ENCODE results near the gene ZNF486.
A peak's percentile ranks its signal among the peaks of the same experiment; 100 is the strongest.
"Not testable (repeated sequence)": the region's sequence is repeated elsewhere in the genome, so short reads cannot be mapped to it uniquely, and the experiment has no call there.

ZNF486 gene

GRCh38 chr19:20167020-20167644 is at the start of gene ZNF486:
Gene ZNF486, plus strand, starts transcription at chr19:20167214. Its CDS starts 117 bp downstream, at chr19:20167331.
- DNase-seq (ENCODE audit: low spot score), result peak; percentile 93

- not testable (repeated sequence) for DNase-seq (ENCODE audit: low spot score)
Observed at GRCh38 chr19:20118064-20118839, 48.8 kb upstream of the ZNF486 start.

GRCh38 chr19:20124879-20125278 is 42.1 kb upstream of the ZNF486 start:
- no peak for DNase-seq (ENCODE audit: low spot score)

DNA sequence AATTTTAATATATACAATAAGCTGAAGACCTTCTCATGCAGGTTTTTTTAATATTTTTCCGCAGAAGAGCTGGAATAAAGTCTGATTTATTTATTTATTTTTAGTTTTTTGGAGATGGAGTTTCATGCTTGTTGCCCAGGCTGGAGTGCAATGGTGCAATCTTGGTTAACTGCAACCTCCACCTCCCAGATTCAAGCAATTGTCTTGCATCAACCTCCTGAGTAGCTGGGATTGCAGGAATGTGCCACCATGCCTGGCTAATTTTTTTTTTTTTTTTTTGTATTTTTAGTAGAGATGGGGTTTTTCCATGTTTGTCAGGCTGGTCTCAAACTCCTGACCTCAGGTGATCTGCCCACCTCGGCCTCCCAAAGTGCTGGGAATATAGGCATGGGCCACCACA is 34.1 kb upstream of the ZNF486 start:
- DNase-seq (ENCODE audit: low spot score), result not testable (repeated sequence)

GRCh38 chr19:20137714-20138113 is 29.3 kb upstream of the ZNF486 start:
- DNase-seq (ENCODE audit: low spot score), result not testable (repeated sequence)

DNA sequence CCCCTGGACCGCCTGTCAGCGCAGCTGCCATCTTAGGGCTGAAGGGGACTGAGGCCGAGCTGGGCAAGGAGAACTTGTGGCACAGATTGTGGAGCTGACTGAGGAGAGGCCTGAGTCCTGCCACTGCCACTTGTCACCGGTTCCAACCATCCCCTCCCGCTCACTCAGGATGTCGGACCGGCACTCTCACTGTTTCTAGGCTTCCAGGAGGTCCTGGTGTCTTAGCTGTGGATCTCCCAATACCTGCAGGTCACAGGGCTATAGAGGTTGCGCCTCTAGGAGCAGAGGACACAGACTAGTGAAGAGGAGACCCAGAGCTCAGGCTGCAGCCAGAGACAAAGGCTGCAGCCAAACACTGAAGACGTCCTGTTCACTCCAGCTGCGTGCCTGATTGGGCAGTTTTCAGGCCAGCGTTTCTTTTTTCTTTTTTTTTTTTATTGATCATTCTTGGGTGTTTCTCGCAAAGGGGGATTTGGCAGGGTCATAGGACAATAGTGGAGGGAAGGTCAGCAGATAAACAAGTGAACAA is 15.3 kb upstream of the ZNF486 start:
- DNase-seq (ENCODE audit: low spot score), result no peak

GRCh38 chr19:20152506-20152905 is 14.5 kb upstream of the ZNF486 start:
- not testable (repeated sequence) for DNase-seq (ENCODE audit: low spot score)

GRCh38 chr19:20153281-20153680 is 13.7 kb upstream of the ZNF486 start:
- DNase-seq (ENCODE audit: low spot score), result no peak

- DNase-seq (ENCODE audit: low spot score), result no peak
Observed at GRCh38 chr19:20154636-20155035, 12.4 kb upstream of the ZNF486 start.

DNA sequence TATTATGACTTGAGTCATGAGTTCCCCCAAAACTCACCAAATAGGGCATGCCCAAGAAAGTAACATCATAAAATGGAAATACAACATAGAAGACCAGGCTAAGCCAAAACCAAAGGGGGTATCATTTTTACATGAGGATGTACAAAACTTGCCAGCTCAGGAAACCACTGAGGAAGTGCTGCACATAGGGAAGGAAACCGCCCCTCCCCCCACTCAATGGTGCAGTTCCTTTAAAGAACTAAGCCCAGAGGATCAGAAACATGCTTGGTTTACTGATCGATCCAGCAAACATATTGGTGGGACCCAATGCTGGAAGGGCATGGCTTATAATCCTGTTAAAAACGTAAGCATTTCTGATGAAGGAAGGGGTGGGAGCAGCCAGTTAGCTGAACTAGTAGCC is 4.2 kb upstream of the ZNF486 start:
- DNase-seq (ENCODE audit: low spot score), result no peak

GRCh38 chr19:20164456-20164855 is 2.6 kb upstream of the ZNF486 start:
- DNase-seq (ENCODE audit: low spot score), result no peak

DNA sequence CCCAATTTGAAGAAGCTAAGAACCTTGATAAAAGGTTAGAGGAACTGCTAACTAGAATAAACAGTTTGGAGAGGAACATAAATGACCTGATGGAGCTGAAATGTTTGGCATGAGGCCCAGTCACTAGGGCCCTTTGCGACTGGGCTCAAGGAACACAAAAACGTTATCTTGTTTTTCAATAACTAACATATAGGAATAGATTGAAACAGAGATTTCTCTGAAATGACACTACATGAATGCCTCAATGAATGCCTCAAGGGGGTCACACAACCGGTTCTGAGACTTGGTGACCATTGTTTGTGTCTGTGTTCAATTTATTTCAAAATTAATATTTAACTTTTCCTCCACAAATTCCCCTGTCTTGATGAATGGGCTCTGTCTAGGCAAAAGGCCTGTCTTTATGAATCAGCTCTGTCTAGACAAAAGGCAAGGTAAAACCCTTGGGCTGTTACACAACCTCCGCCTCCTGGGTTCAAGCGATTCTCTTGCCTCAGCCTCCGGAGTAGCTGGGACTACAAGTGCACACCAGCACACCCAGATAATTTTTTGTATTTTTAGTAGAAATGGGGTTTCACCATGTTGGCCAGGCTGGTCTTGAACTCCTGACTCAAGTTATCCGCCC is 932 bp upstream of the ZNF486 start:
- no peak for DNase-seq (ENCODE audit: low spot score)

DNA sequence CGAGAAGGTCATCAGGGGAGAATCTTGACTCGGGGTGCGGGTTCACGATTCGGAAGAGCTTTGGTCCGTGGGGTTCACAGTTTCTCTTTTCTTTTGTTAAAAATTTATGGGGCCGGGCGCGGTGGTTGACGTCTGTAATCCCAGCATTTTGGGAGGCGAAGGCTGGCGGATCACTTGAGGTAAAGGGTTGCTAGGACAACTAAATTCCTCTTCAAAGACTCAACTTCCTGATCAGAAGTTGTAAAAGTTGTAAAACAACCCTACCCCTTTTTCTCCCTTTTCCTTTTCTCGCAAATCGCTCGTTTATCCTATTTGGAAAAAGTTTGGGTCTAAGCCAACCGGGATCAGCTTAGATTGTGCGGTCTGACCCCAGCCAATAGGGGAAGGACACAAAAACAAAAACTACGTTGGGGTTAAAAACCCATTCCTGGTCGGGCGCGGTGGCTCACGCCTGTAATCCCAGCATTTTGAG is 673 bp downstream of the ZNF486 start:
- peak; percentile 14 for DNase-seq (ENCODE audit: low spot score)

- no peak for DNase-seq (ENCODE audit: low spot score)
Observed at GRCh38 chr19:20171285-20171684, 4.3 kb downstream of the ZNF486 start.

GRCh38 chr19:20175848-20176247 is 8.8 kb downstream of the ZNF486 start:
- DNase-seq (ENCODE audit: low spot score), result not testable (repeated sequence)

DNA sequence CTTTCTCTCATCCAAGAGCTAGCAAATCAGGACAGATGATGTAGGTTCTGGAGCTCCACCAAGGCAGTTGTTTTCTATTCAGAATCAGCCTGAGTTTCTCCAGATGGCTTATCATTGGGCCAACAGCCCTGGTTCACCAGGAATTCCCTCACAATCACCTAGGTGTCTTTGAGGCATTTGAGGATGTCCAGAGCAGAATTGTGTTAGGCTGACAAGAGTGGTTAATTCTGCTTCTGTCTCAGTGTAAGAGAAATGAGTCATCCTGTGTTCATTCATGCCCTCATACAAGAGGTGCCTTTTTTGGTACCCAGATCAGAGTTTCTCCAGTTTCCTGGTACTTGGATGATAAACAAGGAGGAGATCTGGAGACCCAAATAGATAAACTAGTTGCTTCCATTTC is 12.9 kb downstream of the ZNF486 start:
- not testable (repeated sequence) for DNase-seq (ENCODE audit: low spot score)

- no peak for DNase-seq (ENCODE audit: low spot score)
Observed at GRCh38 chr19:20182222-20182785, 15.3 kb downstream of the ZNF486 start.

- no peak for DNase-seq (ENCODE audit: low spot score)
Observed at GRCh38 chr19:20186174-20186573, 19.2 kb downstream of the ZNF486 start.

DNA sequence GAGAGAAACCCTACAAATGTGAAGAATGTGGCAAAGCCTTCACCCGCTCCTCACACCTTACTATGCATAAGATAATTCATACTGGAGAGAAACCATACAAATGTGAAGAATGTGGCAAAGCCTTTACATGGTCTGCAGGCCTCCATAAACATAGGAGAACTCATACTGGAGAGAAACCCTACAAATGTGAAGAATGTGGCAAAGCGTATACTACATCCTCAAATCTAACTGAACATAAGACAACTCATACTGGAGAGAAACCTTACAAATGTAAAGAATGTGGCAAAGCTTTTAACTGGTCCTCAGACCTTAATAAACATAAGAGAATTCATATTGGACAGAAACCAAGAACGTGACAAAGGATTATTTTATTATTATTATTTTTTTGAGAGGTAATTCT is 30.7 kb downstream of the ZNF486 start:
- DNase-seq (ENCODE audit: low spot score), result no peak

DNA sequence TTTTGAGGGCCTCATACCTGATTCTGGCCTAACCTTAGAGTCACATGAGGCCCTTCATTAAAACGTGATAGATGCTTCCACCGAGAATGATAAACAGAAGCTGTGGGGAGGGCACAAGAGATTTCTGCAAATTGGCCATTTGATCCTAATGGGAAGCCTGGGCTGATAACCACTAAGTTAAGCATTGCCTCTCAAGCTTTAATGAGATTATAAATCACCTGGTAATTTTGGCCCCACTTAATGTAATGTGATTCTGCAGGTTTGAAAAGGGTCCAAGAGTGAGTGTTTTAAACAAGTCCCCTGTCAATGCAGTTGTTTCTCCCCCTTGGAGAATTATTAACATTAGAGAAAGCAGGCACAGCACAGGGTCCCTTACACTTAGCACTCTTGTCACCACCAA is 42.0 kb downstream of the ZNF486 start:
- DNase-seq (ENCODE audit: low spot score), result no peak

- DNase-seq (ENCODE audit: low spot score), result not testable (repeated sequence)
Observed at GRCh38 chr19:20214366-20214765, 47.4 kb downstream of the ZNF486 start.

DNA sequence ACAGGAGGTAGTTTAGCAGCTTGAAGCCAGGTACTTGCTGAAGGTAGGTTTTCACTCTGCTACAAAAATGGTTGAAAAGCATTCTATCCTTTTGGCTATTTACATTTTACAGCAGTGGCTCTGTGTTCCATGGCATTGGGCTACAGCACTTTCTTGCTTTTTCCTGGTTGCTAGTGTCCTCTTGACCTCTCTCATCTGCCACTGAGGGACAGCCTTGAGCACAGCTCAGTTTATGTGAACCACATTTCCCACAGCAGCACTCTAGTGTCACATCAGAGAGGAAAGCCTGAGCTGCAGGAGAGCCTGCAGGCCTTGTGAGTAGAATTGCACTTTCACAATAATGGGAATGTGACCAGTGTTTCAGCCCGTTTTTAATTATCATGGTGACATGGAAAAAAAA is 54.6 kb downstream of the ZNF486 start:
- DNase-seq (ENCODE audit: low spot score), result not testable (repeated sequence)

All from GM03348 (cell line).